Lower leg skin (tissue), 3 donors: Measurements from ENCODE around the gene TTC7B.

Experiments
- CTCF ChIP-seq, 3 donors: fragments of 450-650 bp; IDR thresholded peaks; one replicate each; pipeline ENCODE4 v1.5.1; 2016; ENCODE audit warnings: antibody characterized with exemption in 3 of 3, mild to moderate bottlenecking in 3 of 3, moderate library complexity in 2 of 3
- POLR2A ChIP-seq, 2 donors: fragments of 450-650 bp; IDR thresholded peaks; one replicate each; pipeline ENCODE4 v1.6.1; 2016 to 2017; ENCODE audit warnings: antibody characterized with exemption in 2 of 2, mild to moderate bottlenecking in 1 of 2, moderate library complexity in 1 of 2

- TF ChIP-seq CTCF (IDR thresholded peaks at IDR 0.05): no peak
- no peak for TF ChIP-seq POLR2A (IDR thresholded peaks at IDR 0.05)
These were observed 38.9 kb downstream of the TTC7B start for GRCh38 chr14:90777358-90777757.
